ENCODE results near the gene BEST2.

- TF ChIP-seq CTCF (IDR thresholded peaks at IDR 0.05; ENCODE audit: low read length) (no peak), EZH2 (IDR thresholded peaks at IDR 0.05; ENCODE audit: borderline replicate concordance, low read length) (no peak)
Observed at GRCh38 chr19:12794196-12794941, 42.8 kb downstream of the BEST2 start.

All from OCI-LY1 (cell line).